Measurements from ENCODE around the gene DCX.

Gene DCX

GRCh38 chrX:111411983-111412382 lies at the start of gene DCX:
TSS of gene DCX (minus strand) at chrX:111412192. CDS start at chrX:111410398, 1,794 bp downstream.
- DNase-seq (ENCODE audit: low read depth) = no peak

DNA sequence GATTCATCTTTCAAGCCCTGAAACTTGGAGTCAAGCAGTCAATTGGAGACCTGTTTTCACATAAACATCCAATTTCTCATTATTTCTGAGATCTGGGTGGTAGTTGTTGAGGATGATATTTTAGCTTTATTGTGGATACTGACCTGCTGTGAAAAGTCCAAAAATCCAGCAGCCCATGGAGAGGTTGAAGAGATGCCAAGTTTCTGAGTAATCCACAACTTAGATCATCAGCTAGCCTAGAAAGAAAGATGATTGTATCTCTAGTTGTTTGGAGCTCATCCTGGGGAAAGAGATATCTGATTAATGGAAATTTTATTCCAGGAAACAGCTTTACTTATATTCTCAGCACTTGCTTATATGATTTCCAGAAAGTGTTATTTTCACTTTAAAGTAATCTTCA lies 48.6 kb upstream of the DCX start:
- no peak for DNase-seq (ENCODE audit: low read depth)

GRCh38 chrX:111447298-111447697 lies 35.3 kb upstream of the DCX start:
- no peak for DNase-seq (ENCODE audit: low read depth)

GRCh38 chrX:111445485-111445884 lies 33.5 kb upstream of the DCX start:
- DNase-seq (ENCODE audit: low read depth) = no peak

GRCh38 chrX:111444881-111445280 lies 32.9 kb upstream of the DCX start:
- no peak for DNase-seq (ENCODE audit: low read depth)

GRCh38 chrX:111443946-111444345 lies 32.0 kb upstream of the DCX start:
- no peak for DNase-seq (ENCODE audit: low read depth)

GRCh38 chrX:111442791-111443190 lies 30.8 kb upstream of the DCX start:
- no peak for DNase-seq (ENCODE audit: low read depth)

GRCh38 chrX:111435469-111435868 lies 23.5 kb upstream of the DCX start:
- DNase-seq (ENCODE audit: low read depth) = no peak

DNA sequence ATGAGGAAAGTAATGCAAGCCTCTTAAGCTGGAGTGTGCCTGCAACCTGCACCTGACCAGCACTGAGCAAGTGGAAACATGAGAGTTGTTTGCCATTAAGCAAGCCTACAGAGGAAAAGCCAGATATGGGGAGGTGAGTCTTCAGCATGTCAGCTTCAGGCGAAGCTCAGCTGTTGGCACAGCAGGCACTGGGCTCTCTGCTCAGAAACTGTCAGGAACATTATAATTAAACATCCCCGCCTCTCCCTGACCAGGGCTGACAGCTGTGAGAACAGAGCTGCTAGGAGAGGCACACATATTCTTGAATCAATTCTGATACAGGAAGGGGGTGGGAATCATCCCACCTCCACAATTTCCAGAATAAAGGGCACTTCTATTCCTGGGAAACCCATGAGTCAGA lies 19.0 kb upstream of the DCX start:
- no peak for DNase-seq (ENCODE audit: low read depth)

DNA sequence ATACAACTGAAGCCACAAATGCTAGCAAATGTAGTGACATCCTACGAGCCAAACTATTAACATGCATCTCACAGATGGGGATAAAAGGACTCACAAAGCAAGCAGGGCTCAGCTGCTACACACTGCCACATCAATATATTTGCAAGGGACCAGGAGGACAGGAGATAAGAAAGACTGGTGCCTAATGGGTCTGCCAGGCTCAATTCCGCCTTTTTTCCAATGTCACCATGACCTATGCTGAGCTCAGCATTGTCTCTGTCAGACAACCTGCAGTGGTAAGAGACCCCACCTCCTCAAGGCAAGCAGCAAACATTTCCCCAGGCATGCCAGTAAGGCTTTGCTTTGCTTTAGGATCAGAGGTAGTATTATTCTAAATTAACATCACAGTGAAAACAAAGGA lies 435 bp downstream of the DCX start:
- no peak for DNase-seq (ENCODE audit: low read depth)

- DNase-seq (ENCODE audit: low read depth) = no peak
Observed at GRCh38 chrX:111410590-111411078, 1.4 kb downstream of the DCX start.

DNA sequence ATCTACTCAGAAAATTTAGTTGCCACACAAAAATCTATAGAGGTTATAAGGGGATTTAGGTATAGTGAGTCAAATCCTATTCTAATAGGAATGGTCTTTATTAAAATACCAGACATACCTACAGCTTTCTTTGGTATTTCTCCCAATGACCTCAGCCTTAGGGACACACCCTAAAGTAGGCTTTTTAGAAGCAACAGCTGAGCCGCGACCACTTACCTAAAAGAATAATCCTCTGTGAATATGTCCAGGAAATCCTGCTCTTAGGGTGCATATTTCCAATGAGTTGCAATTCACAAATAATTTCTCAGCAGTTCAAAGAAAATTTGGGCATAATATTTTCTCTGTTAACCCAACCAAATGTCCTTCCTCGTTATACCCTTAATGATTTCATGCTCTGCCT lies 2.7 kb downstream of the DCX start:
- DNase-seq (ENCODE audit: low read depth) = no peak

DNA sequence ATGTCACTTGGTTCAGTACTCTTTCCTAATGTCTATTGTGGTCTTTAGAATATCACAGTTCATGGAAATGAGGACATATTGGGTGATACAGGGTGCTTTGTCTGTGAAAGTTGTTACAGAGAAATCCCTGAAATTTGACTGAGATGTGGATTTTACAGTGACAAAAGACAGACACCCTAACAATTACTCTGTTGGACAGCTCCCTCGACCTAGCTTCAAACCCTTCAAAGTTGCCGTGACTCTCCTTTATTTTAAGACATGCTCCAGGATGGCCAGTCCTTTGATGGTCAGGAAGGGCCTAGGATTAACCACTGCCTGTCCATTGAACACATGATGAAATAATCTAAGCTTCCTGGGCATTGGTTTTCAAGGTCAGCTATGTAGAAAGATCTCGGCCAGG lies 4.0 kb downstream of the DCX start:
- DNase-seq (ENCODE audit: low read depth) = no peak

DNA sequence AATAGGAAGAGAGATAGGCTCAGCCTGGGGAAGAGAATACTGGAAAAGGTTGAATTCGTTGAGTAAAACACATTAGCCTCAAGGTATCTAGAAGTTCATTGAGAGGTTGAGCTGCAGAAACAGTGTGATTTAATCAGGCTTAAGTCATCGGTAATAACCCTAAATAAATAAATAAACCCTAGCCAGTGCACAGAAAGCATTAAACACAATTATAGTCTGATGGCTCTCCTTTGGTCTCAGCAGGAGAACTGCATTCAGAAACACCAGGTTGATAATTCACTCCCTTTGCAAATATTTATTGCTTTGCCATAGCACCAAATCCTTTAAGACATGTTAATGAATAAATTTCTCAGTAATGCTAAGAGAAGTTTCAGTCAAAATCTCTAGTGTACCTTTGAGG lies 9.6 kb downstream of the DCX start:
- DNase-seq (ENCODE audit: low read depth) = no peak

DNA sequence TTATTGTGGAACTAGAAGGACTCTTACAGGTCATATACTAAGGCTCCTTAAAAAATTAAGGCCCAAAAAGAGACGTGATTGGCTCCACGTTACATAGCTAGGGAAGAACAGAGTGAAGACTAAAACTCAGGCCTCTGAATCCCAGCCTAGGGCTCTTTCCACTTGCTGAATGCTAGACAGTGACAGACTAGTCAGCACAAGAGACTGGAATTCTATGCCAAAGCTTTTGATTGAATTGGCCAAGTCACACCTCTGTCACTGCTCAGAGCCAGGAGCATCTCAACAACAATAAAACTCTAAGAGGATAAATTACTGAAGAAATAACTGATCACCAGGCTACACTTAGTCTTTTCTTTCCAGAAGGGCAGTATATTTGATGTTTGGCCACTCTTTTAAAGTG lies 16.8 kb downstream of the DCX start:
- no peak for DNase-seq (ENCODE audit: low read depth)

GRCh38 chrX:111394569-111394968 lies 17.4 kb downstream of the DCX start:
- no peak for DNase-seq (ENCODE audit: low read depth)

DNA sequence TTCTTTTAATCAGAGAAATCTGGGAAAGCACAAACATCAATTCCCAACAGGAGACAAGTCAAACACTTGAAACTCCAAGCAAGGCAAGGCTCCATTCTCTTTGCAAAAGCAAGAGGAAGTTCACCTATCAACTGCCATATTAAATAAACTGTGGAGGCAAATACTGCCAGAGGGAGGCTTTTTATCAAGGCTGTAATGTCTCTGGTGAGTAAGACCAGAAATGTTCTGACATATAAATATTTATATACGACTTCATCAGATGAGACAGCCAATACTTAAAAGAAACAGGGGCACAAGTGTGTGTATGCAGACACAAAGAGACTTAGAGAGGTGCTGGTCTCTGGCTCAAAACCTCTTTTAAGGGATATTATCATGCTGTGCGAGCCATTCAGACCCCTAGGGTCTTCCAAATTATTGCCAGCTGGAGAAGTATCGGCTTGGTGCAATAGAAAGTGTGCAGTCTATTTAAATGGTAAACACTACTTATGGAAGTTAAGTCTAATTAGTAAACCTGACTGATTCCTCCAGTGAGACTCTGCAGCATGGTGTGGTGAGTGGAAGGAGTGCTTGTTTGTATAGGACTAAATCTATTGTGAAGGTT lies 24.4 kb downstream of the DCX start:
- no peak for DNase-seq (ENCODE audit: low read depth)

DNA sequence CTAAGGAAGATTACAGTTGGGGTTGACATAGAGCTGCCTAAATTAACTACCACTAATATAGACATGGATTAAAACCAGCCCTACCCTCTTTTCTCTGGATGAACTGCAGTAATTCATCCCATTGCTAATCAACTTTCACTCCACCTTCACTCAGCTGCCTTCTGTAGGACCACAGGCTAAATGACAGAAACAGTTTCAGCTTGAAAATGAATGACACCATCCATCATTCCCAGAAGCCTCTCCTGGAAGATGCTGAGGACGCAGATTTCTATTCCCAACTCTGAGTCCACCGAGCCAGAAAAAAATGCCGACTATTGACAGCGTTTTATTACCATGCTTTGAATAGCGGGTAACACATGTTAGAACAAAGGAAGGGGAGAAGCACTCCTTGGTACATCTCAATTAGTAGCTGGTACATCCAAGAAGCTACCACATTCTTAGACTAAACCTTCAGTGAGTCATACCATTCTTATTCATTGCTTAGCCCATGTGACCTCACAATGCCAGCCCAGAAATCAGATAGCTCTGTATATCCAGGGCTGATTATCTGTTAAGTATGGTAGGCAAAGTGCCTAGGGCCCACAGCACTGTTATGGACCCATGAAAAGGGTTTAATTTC lies 25.3 kb downstream of the DCX start:
- DNase-seq (ENCODE audit: low read depth) = no peak

DNA sequence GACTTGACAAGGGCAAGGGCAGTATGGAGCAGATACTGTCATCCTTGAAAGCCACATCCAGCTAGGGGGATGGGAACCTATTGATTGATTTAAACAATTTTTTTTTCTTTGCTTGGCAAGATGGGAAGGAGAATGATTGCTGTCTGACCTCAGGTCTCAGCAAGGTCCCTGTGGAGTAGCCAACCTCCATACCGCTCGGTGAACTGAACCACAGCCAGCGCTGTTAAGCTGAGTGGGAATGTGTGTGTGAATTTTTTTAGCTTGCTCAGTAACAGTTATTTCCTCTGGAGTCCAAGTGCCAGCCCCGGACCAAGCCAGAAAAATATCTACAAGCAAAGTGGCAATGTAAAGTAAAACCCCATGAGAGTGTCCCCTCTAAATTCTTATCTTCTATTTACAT lies 25.9 kb downstream of the DCX start:
- DNase-seq (ENCODE audit: low read depth) = no peak

- DNase-seq (ENCODE audit: low read depth) = no peak
Observed at GRCh38 chrX:111382277-111382676, 29.7 kb downstream of the DCX start.

GRCh38 chrX:111376897-111377578 lies 35.0 kb downstream of the DCX start:
- no peak for DNase-seq (ENCODE audit: low read depth)

GRCh38 chrX:111376486-111376885 lies 35.5 kb downstream of the DCX start:
- no peak for DNase-seq (ENCODE audit: low read depth)

DNA sequence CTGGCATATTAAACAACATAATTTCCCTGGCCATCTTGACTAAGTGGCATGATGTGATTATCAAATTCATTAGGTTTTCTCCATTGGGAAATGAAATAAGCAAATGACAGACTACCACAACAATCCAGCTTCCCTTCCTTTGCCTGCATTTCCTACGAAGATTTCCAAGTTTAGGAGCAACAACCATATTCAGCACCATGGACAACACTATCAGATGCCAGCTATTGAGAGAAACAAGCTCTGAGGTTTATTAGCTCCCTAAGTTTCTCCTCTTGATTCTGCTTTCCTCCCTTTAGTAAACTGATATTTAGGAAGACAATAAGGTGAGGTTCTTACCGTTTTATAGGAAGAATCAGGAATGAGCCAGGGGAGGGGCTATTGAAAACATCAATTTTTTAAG lies 36.2 kb downstream of the DCX start:
- DNase-seq (ENCODE audit: low read depth) = no peak

GRCh38 chrX:111372086-111372485 lies 39.9 kb downstream of the DCX start:
- no peak for DNase-seq (ENCODE audit: low read depth)
